GM12878 (cell line): ENCODE data around the gene ARRDC5. TPM values are rescaled to one million over a fixed set of nuclear protein-coding genes. Genes with fewer than 3 reads are reported as not detected.

Experiments
- ATAC-seq: fragments of 200-7000 bp; cut with Tn5 transposase; 3 replicates; pipeline ENCODE4 v1.9.1; 2020; ENCODE audit warnings: mild to moderate bottlenecking, moderate library complexity
- BruUV-seq: library from RNA; stranded (reverse); fragments of 400-500 nt; replicated peaks from 2 replicates; lab custom pipeline; 2021; lab: Mats Ljungman, UMichigan
- CTCF ChIA-PET: fragments of 300-600 bp; sonication (Branson Sonifier 250); formaldehyde crosslinking; extraction: SDS; loops from one replicate; lab custom pipeline; 2021; ENCODE audit warnings: inconsistent platforms; lab: Yijun Ruan, JAX
- POLR2A ChIA-PET: fragments of 350-600 bp; formaldehyde crosslinking; extraction: SDS; loops from one replicate; lab custom pipeline; 2021; ENCODE audit warnings: inconsistent platforms; lab: Charles Lee
- RAD21 ChIA-PET: fragments of 300-600 bp; sonication (Branson Sonifier 250); formaldehyde crosslinking; loops from one replicate; lab custom pipeline; 2023; ENCODE audit warnings: antibody characterized with exemption; ENCODE audit not compliant: unreplicated experiment; lab: Charles Lee
- SMC1A ChIA-PET: fragments of 300-600 bp; sonication (Branson Sonifier 250); formaldehyde crosslinking; loops from one replicate; lab custom pipeline; 2023; ENCODE audit not compliant: unreplicated experiment, uncharacterized antibody; lab: Charles Lee
- DNase-seq: peaks from one replicate; pipeline ENCODE4 v3.0.0-alpha.2; 2011; ENCODE audit warnings: low read depth, low spot score
- FAIRE-seq: peaks from 3 replicates; lab custom pipeline; 2011; peaks lifted over from hg19 to GRCh38; lab: Jason Lieb, UNC
- H2AFZ ChIP-seq: 2 replicates; pipeline ENCODE4 v1.6.0; 2011; ENCODE audit warnings: low read depth, low read length, control low read depth; ENCODE audit not compliant: control insufficient read depth
- H3K27ac ChIP-seq: 2 replicates; pipeline ENCODE4 v1.5.1; 2011; ENCODE audit warnings: control low read depth; ENCODE audit not compliant: control insufficient read depth, insufficient read depth
- H3K27me3 ChIP-seq, 2 experiments: replicated peaks in 1 of 2; 2 replicates each; pipeline versions ENCODE4 v1.6.0 to v1.6.1; 2011; ENCODE audit warnings: low read length in 1 of 2; ENCODE audit not compliant: control insufficient read depth in 2 of 2, insufficient read depth in 2 of 2
- H3K36me3 ChIP-seq, 2 experiments: 2 replicates each; pipeline ENCODE4 v1.5.1; 2011; ENCODE audit warnings: low read length in 1 of 2; ENCODE audit not compliant: control insufficient read depth in 2 of 2, insufficient read depth in 2 of 2
- H3K4me1 ChIP-seq: 2 replicates; pipeline ENCODE4 v1.6.1; 2011; ENCODE audit warnings: mild to moderate bottlenecking, low read length, moderate library complexity, mixed read lengths; ENCODE audit not compliant: control insufficient read depth, insufficient read depth
- H3K4me2 ChIP-seq: 2 replicates; pipeline ENCODE4 v1.6.0; 2011; ENCODE audit warnings: control low read depth; ENCODE audit not compliant: control insufficient read depth, insufficient read depth
- H3K4me3 ChIP-seq: fragments of 200-600 bp; sonication (generic); 2 replicates; pipeline ENCODE4 v1.5.1; 2016
- H3K79me2 ChIP-seq: 2 replicates; pipeline ENCODE4 v1.6.0; 2011; ENCODE audit warnings: low read length; ENCODE audit not compliant: control insufficient read depth, insufficient read depth
- H3K9ac ChIP-seq: 2 replicates; pipeline ENCODE4 v1.8.0; 2011; ENCODE audit warnings: low read length, control low read depth, mixed read lengths; ENCODE audit not compliant: control insufficient read depth, insufficient read depth
- H3K9me3 ChIP-seq: replicated peaks from 3 replicates; pipeline ENCODE4 v1.5.1; 2011; ENCODE audit warnings: mild to moderate bottlenecking, low read length; ENCODE audit not compliant: control insufficient read depth, insufficient read depth
- H4K20me1 ChIP-seq: 2 replicates; pipeline ENCODE4 v1.6.0; 2011; ENCODE audit not compliant: control insufficient read depth, insufficient read depth
- ATF3 ChIP-seq: IDR thresholded peaks from 2 replicates; pipeline ENCODE4 v1.6.1; 2011; ENCODE audit warnings: low read depth, mild to moderate bottlenecking, low read length, moderate library complexity, borderline replicate concordance; ENCODE audit errors: extremely low read depth
- EED ChIP-seq: sonication (generic); IDR thresholded peaks from 2 replicates; pipeline ENCODE4 v1.6.1; 2016; ENCODE audit warnings: antibody characterized with exemption, low read depth
- IKZF2 ChIP-seq, 2 experiments: fragments of 450-650 bp; IDR thresholded peaks; 2 replicates each; pipeline ENCODE4 v1.6.1; 2017; ENCODE audit warnings: mild to moderate bottlenecking in 2 of 2, moderate library complexity in 2 of 2
- MEF2B ChIP-seq: fragments of 450-650 bp; IDR thresholded peaks from 2 replicates; pipeline ENCODE4 v1.6.1; 2018; ENCODE audit warnings: mild to moderate bottlenecking, moderate library complexity; ENCODE audit not compliant: partially characterized antibody, poor library complexity, severe bottlenecking
- NBN ChIP-seq: fragments of 450-650 bp; IDR thresholded peaks from 2 replicates; pipeline ENCODE4 v1.6.1; 2016
- NR2C1 ChIP-seq: fragments of 450-650 bp; IDR thresholded peaks from 2 replicates; pipeline ENCODE4 v1.6.1; 2017; ENCODE audit warnings: antibody characterized with exemption, mild to moderate bottlenecking, moderate library complexity
- NR2F1 ChIP-seq: fragments of 450-650 bp; conservative IDR thresholded peaks from 2 replicates; pipeline ENCODE4 v1.6.1; 2017; ENCODE audit warnings: mild to moderate bottlenecking
- POLR2AphosphoS2 ChIP-seq: IDR thresholded peaks from 2 replicates; pipeline ENCODE4 v1.6.1; 2011; ENCODE audit warnings: low read depth, mild to moderate bottlenecking, low read length, improper control_type of control experiment, moderate library complexity
- SKIL ChIP-seq: fragments of 450-650 bp; IDR thresholded peaks from 2 replicates; pipeline ENCODE4 v1.6.1; 2017; ENCODE audit warnings: mild to moderate bottlenecking, low read depth, inconsistent platforms; ENCODE audit not compliant: poor library complexity, severe bottlenecking
- ZNF24 ChIP-seq: fragments of 450-650 bp; IDR thresholded peaks from 2 replicates; pipeline ENCODE4 v1.6.1; 2017; ENCODE audit warnings: antibody characterized with exemption, mild to moderate bottlenecking
- ZNF274 ChIP-seq: IDR thresholded peaks from one replicate; pipeline ENCODE4 v1.8.0; 2011; ENCODE audit not compliant: insufficient read length, insufficient read depth
- ZNF384 ChIP-seq: IDR thresholded peaks from 2 replicates; pipeline ENCODE4 v1.6.1; 2012; ENCODE audit warnings: low read depth, mild to moderate bottlenecking, low read length, improper control_type of control experiment, borderline replicate concordance
- ZNF592 ChIP-seq: fragments of 450-650 bp; IDR thresholded peaks from 2 replicates; pipeline ENCODE4 v1.6.1; 2017; ENCODE audit warnings: mild to moderate bottlenecking, moderate library complexity
- WGBS: methylation state at CpG from one replicate; pipeline ENCODE4 v1.1.6; 2016; ENCODE audit warnings: low lambda C conversion rate; ENCODE audit not compliant: insufficient replicate concordance, insufficient coverage; ENCODE audit errors: missing lambda C conversion rate; 5-methylcytosine and 5-hydroxymethylcytosine counted together
- in situ Hi-C: fragments of 300-500 bp; cut with MboI; formaldehyde crosslinking; loops from 9 replicates; pipeline ENCODE4 v1.14.3; 2018; ENCODE audit warnings: mixed read lengths
- intact Hi-C: fragments of 100-400 bp; cut with micrococcal nuclease; formaldehyde crosslinking; loops from one replicate; pipeline ENCODE4 v1.14.2; 2022; ENCODE audit not compliant: unreplicated experiment
- polyA plus RNA-seq, 11 experiments: library from polyadenylated mRNA; depleted of rRNA in 4 of 11; unstranded in 6 of 11; stranded (reverse) in 5 of 11; fragments of >200 nt; fragmentation: Nextera tagmentation in 4 of 11; fragmentation: Illumina TruSeq in 1 of 11; extraction: Ambion mirVana in 4 of 11; extraction: Trizol in 1 of 11; gene quantifications; 1 replicate in 1 of 11; 2 replicates in 10 of 11; pipeline versions ENCODE4 v1.2.1 to v1.2.3, GENCODE V29; 2011 to 2016; ENCODE audit warnings: inconsistent platforms in 2 of 11, missing spikeins in 2 of 11, low read depth in 1 of 11
- total RNA-seq, 4 experiments: library from RNA; depleted of rRNA in 3 of 4; stranded (reverse); fragments of >200 nt in 3 of 4; fragmentation: Illumina TruSeq in 1 of 4; extraction: Trizol in 1 of 4; gene quantifications; 2 replicates each; pipeline versions ENCODE4 v1.2.1 to v1.2.3, GENCODE V29; 2013 to 2021

ARRDC5 gene
- total and polyA plus RNA-seq, 10 of the 15 experiments (the other 5 are each of a cell fraction or from before 2014, with no cell fraction given) = 0.03 to 0.38 (median 0.12) TPM; not detected in 2

- no peak for TF ChIP-seq ATF3
- no peak for TF ChIP-seq ZNF24
- TF ChIP-seq NBN = no peak
- TF ChIP-seq ZNF384 = no peak
- TF ChIP-seq, all 136 proteins: peak for 0
These were observed 20.0 kb upstream of the ARRDC5 start (continued) for GRCh38 chr19:4922530-4923275.

GRCh38 chr19:4916292-4917082 lies 13.8 kb upstream of the ARRDC5 start:
- intact Hi-C loops (no loop called here), in situ Hi-C loops (no loop called here)
- Histone ChIP-seq H3K9ac (peak overlapping the region; percentile 74), H3K9me3 (no peaks in the 10 kb centered on the region), H4K20me1 (no peaks in the 10 kb centered on the region), H3K79me2 (peaks cover 61% of the 10 kb centered on the region), H3K4me3 (peak overlapping the region; percentile 60), H3K27me3 (no peaks in the 10 kb centered on the region), H2AFZ (peak overlapping the region; percentile 92), H3K4me2 (peak overlapping the region; percentile 96), H3K4me1 (peaks cover 33% of the 10 kb centered on the region), H3K27ac (peak overlapping the region; percentile 81), H3K36me3 (peaks cover 6 to 14% of the 10 kb centered on the region in 2 experiments)
- ChIA-PET RAD21 (interaction anchor here (0.9 to 1.7 kb wide), 4 partner anchors 46 to 115 kb away, joined by 3 to 6 read pairs (median 4); no protein-coding TSS in a partner anchor), SMC1A (interaction anchor here (1.1 to 2.4 kb wide), 2 partner anchors 45 to 107 kb away, joined by 3 to 12 read pairs; no protein-coding TSS in a partner anchor), CTCF (interaction anchor here (0.7 to 3.5 kb wide), 4 partner anchors 65 to 115 kb away, joined by 3 to 36 read pairs (median 6); no protein-coding TSS in a partner anchor), POLR2A (interaction anchor here (0.5 to 1.1 kb wide), 7 partner anchors 9 to 408 kb away, joined by 3 to 7 read pairs (median 3); partner anchors contain the start of gene KDM4B)
- FAIRE-seq = peak; percentile 80
- no peak for DNase-seq
- TSS peak; percentile 61 for BruUV-seq
- peak; percentile 64 for ATAC-seq
- WGBS = 38% methylated on average over 36 of the region's 41 CpGs
- TF ChIP-seq SKIL = no peak
- no peak for TF ChIP-seq ZNF274
- TF ChIP-seq POLR2AphosphoS2 = no peak
- TF ChIP-seq ZNF592 = no peak
- TF ChIP-seq EED = peak; percentile 34; the same call in 1 of the 2 replicates
- no peak for TF ChIP-seq MEF2B
- peak; percentile 87 for TF ChIP-seq NR2F1
- peak; percentile 71 for TF ChIP-seq NR2C1
- TF ChIP-seq IKZF2 (IDR thresholded peaks at IDR 0.05) = peak; percentile 18 to 25; a peak in 2 of 4 replicates
